Left colon (tissue), 2 donors: Measurements from ENCODE around the gene KIT. TPM values are rescaled to one million over a fixed set of nuclear protein-coding genes. Genes with fewer than 3 reads are reported as not detected.

Experiments used
- ATAC-seq: fragments of 200-7000 bp; cut with Tn5 transposase; one replicate; pipeline ENCODE4 v1.9.1; 2020; ENCODE audit warnings: mild to moderate bottlenecking, moderate library complexity
- DNase-seq, 2 donors: peaks; one replicate each; pipeline ENCODE4 v3.0.0-alpha.2; 2020
- intact Hi-C, 2 donors: fragments of 100-400 bp; cut with DNase I in 1 of 2; cut with micrococcal nuclease in 1 of 2; formaldehyde crosslinking; loops; one replicate each; pipeline versions ENCODE4 v1.11.2 to v1.14.0; 2022; cut with DNase I, micrococcal nuclease
- total RNA-seq, 2 donors: library from RNA; stranded (reverse); fragmentation: NEBNext Ultra II Directional; extraction: Animal tissue kit (Norgen Biotek cat#: 25700); gene quantifications; one replicate each; pipeline ENCODE4 v1.2.1, GENCODE V29; 2021
- donor health status: DM: no; HTN: no; CAD: no.
- donor health status: DM: yes; HTN: yes; CAD: no.

Gene KIT
- total RNA-seq, 2 donors from 2014 or later, result 4.1 to 10.0 TPM

- DNase-seq (no peak), ATAC-seq (no peak)
These were observed 30.4 kb downstream of the KIT start for GRCh38 chr4:54687887-54688841.

GRCh38 chr4:54695337-54695736 is 37.6 kb downstream of the KIT start:
- DNase-seq, result no peak
- intact Hi-C loops, result no loop called here
- ATAC-seq, result no peak

More at GRCh38 chr4:54687887-54688841, 30.4 kb downstream of the KIT start:
- intact Hi-C loops, result loop anchor here in 1 of 2 donors (10.0 kb wide), 1 partner anchor 57 kb away; no protein-coding TSS in a partner anchor

- ATAC-seq, result no peak
- intact Hi-C loops, result no loop called here
- DNase-seq, result no peak
These were observed 38.0 kb downstream of the KIT start for GRCh38 chr4:54695788-54696187.

GRCh38 chr4:54696649-54697048 is 38.9 kb downstream of the KIT start:
- DNase-seq (no peak), ATAC-seq (no peak)
- intact Hi-C loops, result no loop called here

GRCh38 chr4:54700986-54701385 is 43.2 kb downstream of the KIT start:
- ATAC-seq (no peak), DNase-seq (no peak)
- intact Hi-C loops, result no loop called here

GRCh38 chr4:54703182-54703581 is 45.4 kb downstream of the KIT start:
- intact Hi-C loops, result no loop called here
- ATAC-seq, result no peak
- no peak for DNase-seq

- intact Hi-C loops, result no loop called here
- ATAC-seq (no peak), DNase-seq (no peak)
These were observed 49.6 kb downstream of the KIT start for GRCh38 chr4:54707406-54707805.

GRCh38 chr4:54708339-54709279 is 50.9 kb downstream of the KIT start:
- DNase-seq (no peak), ATAC-seq (no peak)
- intact Hi-C loops, result no loop called here

GRCh38 chr4:54709400-54709799 is 51.6 kb downstream of the KIT start:
- ATAC-seq (no peak), DNase-seq (no peak)
- intact Hi-C loops, result no loop called here

GRCh38 chr4:54712206-54712605 is 54.4 kb downstream of the KIT start:
- DNase-seq (no peak), ATAC-seq (no peak)
- intact Hi-C loops, result no loop called here

GRCh38 chr4:54714631-54715030 is 56.9 kb downstream of the KIT start:
- DNase-seq (no peak), ATAC-seq (no peak)
- intact Hi-C loops, result no loop called here

- no peak for DNase-seq
- intact Hi-C loops, result no loop called here
- ATAC-seq, result no peak
These were observed 58.8 kb downstream of the KIT start for GRCh38 chr4:54716478-54717065.

- ATAC-seq (no peak), DNase-seq (no peak)
- intact Hi-C loops, result no loop called here
These were observed 59.9 kb downstream of the KIT start for GRCh38 chr4:54717694-54718093.

- no peak for ATAC-seq
- no peak for DNase-seq
- intact Hi-C loops, result no loop called here
These were observed 61.6 kb downstream of the KIT start for GRCh38 chr4:54719378-54719777.

- intact Hi-C loops, result no loop called here
- no peak for ATAC-seq
- no peak for DNase-seq
These were observed 65.5 kb downstream of the KIT start for GRCh38 chr4:54723220-54723619.

GRCh38 chr4:54723820-54724219 is 66.1 kb downstream of the KIT start:
- intact Hi-C loops, result no loop called here
- no peak for DNase-seq
- no peak for ATAC-seq

- DNase-seq, result no peak
- ATAC-seq, result no peak
- intact Hi-C loops, result no loop called here
These were observed 69.2 kb downstream of the KIT start for GRCh38 chr4:54726907-54727306.

GRCh38 chr4:54727346-54727745 is 69.6 kb downstream of the KIT start:
- intact Hi-C loops, result no loop called here
- ATAC-seq (no peak), DNase-seq (no peak)

GRCh38 chr4:54728368-54728767 is 70.6 kb downstream of the KIT start:
- ATAC-seq (no peak), DNase-seq (no peak)
- intact Hi-C loops, result no loop called here
